ENCODE measurements around the gene IRS1. TPM values are rescaled to one million over a fixed set of nuclear protein-coding genes. Genes with fewer than 3 reads are reported as not detected.
A peak's percentile ranks its signal among the peaks of the same experiment; 100 is the strongest.

Gene IRS1
- polyA plus RNA-seq, 1 donor (not counting 4 experiments of a cell fraction or from before 2014, with no cell fraction given), result 11.2 TPM

DNA sequence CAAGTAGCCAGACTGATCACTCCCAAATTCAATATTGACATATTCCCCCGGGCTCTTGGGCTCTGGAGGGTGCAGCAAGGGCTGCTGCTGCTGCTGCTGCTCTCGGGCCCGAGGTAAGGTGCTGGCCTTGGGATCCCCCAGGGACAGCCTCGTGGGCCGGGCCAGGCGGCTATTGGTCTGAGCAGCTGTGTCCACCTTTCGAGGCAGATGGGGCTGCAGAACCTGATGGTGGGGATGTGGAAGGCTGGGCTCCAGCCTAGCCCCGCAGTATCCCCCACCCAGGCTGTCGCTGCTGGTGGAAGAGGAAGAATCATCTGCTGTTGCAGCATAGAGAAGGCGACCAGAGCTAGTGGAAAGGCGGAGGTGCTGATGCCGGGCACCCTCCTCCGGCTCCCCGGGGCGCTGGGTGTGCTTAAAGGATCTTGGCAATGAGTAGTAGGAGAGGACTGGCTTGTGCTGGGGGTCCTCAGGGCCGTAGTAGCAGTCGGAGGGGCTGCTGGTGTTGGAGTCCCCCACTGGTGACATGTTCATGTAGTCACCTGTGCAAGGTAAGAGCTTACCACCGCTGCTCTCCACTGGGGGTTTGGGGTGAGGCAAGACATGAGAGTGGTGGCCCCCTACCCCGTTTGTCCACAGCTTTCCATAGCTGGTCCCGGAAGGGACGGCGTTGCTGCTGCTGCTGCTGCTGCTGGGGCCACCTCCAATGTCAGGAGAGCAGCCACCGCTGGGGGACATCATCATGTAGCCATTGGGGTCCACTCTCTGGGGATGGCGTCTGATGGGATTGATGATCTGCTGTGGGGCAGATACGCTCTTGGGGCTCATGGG, 3.4 kb downstream of the IRS1 start:
- FAIRE-seq (no peak), DNase-seq (ENCODE audit: low read depth, low spot score) (no peak)
- H3K79me2 ChIP-seq (ENCODE audit: control insufficient read depth, insufficient read depth, low read length), result peaks cover 78% of the 10 kb centered on the region
- no peak overlapping the region for H3K9ac ChIP-seq (ENCODE audit: control insufficient read depth, extremely low read depth, insufficient read depth, low read length)
- H3K36me3 ChIP-seq (ENCODE audit: control insufficient read depth in 2 of 2, extremely low read depth in 1 of 2, insufficient read depth in 2 of 2, low read length in 2 of 2), result peaks cover 15% of the 10 kb centered on the region in 2 experiments
- no peak overlapping the region for H3K27ac ChIP-seq (ENCODE audit: control insufficient read depth, insufficient read depth, low read length)
- H3K9me1 ChIP-seq (ENCODE audit: control insufficient read depth, extremely low read depth, insufficient read depth, low read length), result no peaks in the 10 kb centered on the region
- H4K20me1 ChIP-seq (ENCODE audit: control insufficient read depth, extremely low read depth, insufficient read depth, low read length), result no peaks in the 10 kb centered on the region
- no peak overlapping the region for H2AFZ ChIP-seq (ENCODE audit: control insufficient read depth, low read length)
- no peaks in the 10 kb centered on the region for H3K9me3 ChIP-seq (ENCODE audit: control insufficient read depth, low read depth, low read length)
- TF ChIP-seq, protein P1, sequence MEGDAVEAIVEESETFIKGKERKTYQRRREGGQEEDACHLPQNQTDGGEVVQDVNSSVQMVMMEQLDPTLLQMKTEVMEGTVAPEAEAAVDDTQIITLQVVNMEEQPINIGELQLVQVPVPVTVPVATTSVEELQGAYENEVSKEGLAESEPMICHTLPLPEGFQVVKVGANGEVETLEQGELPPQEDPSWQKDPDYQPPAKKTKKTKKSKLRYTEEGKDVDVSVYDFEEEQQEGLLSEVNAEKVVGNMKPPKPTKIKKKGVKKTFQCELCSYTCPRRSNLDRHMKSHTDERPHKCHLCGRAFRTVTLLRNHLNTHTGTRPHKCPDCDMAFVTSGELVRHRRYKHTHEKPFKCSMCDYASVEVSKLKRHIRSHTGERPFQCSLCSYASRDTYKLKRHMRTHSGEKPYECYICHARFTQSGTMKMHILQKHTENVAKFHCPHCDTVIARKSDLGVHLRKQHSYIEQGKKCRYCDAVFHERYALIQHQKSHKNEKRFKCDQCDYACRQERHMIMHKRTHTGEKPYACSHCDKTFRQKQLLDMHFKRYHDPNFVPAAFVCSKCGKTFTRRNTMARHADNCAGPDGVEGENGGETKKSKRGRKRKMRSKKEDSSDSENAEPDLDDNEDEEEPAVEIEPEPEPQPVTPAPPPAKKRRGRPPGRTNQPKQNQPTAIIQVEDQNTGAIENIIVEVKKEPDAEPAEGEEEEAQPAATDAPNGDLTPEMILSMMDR (optimal IDR thresholded peaks at IDR 0.05 in 1 of 3, IDR thresholded peaks at IDR 0.05 in 1 of 3, conservative IDR thresholded peaks at IDR 0.05 in 1 of 3; ENCODE audit: extremely low read depth in 1 of 3, insufficient read depth in 2 of 3, low read length in 3 of 3), result no peak
- TF ChIP-seq EZH2 (IDR thresholded peaks at IDR 0.05; ENCODE audit: low read length), result no peak
- H3K4me1 ChIP-seq (ENCODE audit: control insufficient read depth, extremely low read depth, insufficient read depth, low read length), result peaks cover 49% of the 10 kb centered on the region
- peak overlapping the region; percentile 16 for H3K4me2 ChIP-seq (ENCODE audit: control insufficient read depth, extremely low read depth, insufficient read depth, low read depth, low read length)
- no peaks in the 10 kb centered on the region for H3K27me3 ChIP-seq (ENCODE audit: control insufficient read depth, extremely low read depth, insufficient read depth, low read length)
- peak overlapping the region in 1 of 3 experiments; percentile 17 for H3K4me3 ChIP-seq (ENCODE audit: control insufficient read depth in 2 of 3, extremely low read depth in 1 of 3, insufficient read depth in 2 of 3, low read depth in 1 of 3, low read length in 3 of 3)
- dilution Hi-C loops (cut with MboI; ENCODE audit: extremely low pct_ligation_motif_present, low sequenced_read_pairs), result no loop called here

- no peak for DNase-seq (ENCODE audit: low read depth, low spot score)
- peak overlapping the region; percentile 95 for H3K9ac ChIP-seq (ENCODE audit: control insufficient read depth, extremely low read depth, insufficient read depth, low read length)
- FAIRE-seq, result no peak
- H3K36me3 ChIP-seq (ENCODE audit: control insufficient read depth in 2 of 2, extremely low read depth in 1 of 2, insufficient read depth in 2 of 2, low read length in 2 of 2), result peaks cover 15 to 19% of the 10 kb centered on the region in 2 experiments
- no peak overlapping the region for H2AFZ ChIP-seq (ENCODE audit: control insufficient read depth, low read length)
- H3K4me2 ChIP-seq (ENCODE audit: control insufficient read depth, extremely low read depth, insufficient read depth, low read depth, low read length), result peak overlapping the region; percentile 100
- no peaks in the 10 kb centered on the region for H3K9me1 ChIP-seq (ENCODE audit: control insufficient read depth, extremely low read depth, insufficient read depth, low read length)
- dilution Hi-C loops (cut with MboI; ENCODE audit: extremely low pct_ligation_motif_present, low sequenced_read_pairs), result no loop called here
- H3K4me1 ChIP-seq (ENCODE audit: control insufficient read depth, extremely low read depth, insufficient read depth, low read length), result peaks cover 51% of the 10 kb centered on the region
- H3K27me3 ChIP-seq (ENCODE audit: control insufficient read depth, extremely low read depth, insufficient read depth, low read length), result no peaks in the 10 kb centered on the region
- no peaks in the 10 kb centered on the region for H4K20me1 ChIP-seq (ENCODE audit: control insufficient read depth, extremely low read depth, insufficient read depth, low read length)
- H3K27ac ChIP-seq (ENCODE audit: control insufficient read depth, insufficient read depth, low read length), result peak overlapping the region; percentile 95
- peak overlapping the region; percentile 45 to 82 (median 51) for H3K4me3 ChIP-seq (ENCODE audit: control insufficient read depth in 2 of 3, extremely low read depth in 1 of 3, insufficient read depth in 2 of 3, low read depth in 1 of 3, low read length in 3 of 3)
- TF ChIP-seq, protein P1 (optimal IDR thresholded peaks at IDR 0.05 in 1 of 3, IDR thresholded peaks at IDR 0.05 in 1 of 3, conservative IDR thresholded peaks at IDR 0.05 in 1 of 3; ENCODE audit: extremely low read depth in 1 of 3, insufficient read depth in 2 of 3, low read length in 3 of 3), result no peak
- no peak for TF ChIP-seq EZH2 (IDR thresholded peaks at IDR 0.05; ENCODE audit: low read length)
- no peaks in the 10 kb centered on the region for H3K9me3 ChIP-seq (ENCODE audit: control insufficient read depth, low read depth, low read length)
- H3K79me2 ChIP-seq (ENCODE audit: control insufficient read depth, insufficient read depth, low read length), result peaks cover 86% of the 10 kb centered on the region
These were observed 4.2 kb downstream of the IRS1 start for GRCh38 chr2:226795281-226796011.

Measured in keratinocyte (primary cell).